Stimulated activated CD4-positive, alpha-beta T cell treated with anti-CD3 and anti-CD28 coated beads, Interleukin-2, amount 100 ng/mL, for 48 hours (primary cell): ENCODE measurements around the gene RNF213.
A peak's percentile ranks its signal among the peaks of the same experiment; 100 is the strongest.
"Not testable (repeated sequence)": the region's sequence is repeated elsewhere in the genome, so short reads cannot be mapped to it uniquely, and the experiment has no call there.

ENCODE experiments used
- DNase-seq, 2 donors: peaks; one replicate each; pipeline ENCODE4 v3.0.0-alpha.2; 2020

RNF213 gene

GRCh38 chr17:80396157-80397033 is 135.7 kb downstream of the RNF213 start:
- DNase-seq = no peak

DNA sequence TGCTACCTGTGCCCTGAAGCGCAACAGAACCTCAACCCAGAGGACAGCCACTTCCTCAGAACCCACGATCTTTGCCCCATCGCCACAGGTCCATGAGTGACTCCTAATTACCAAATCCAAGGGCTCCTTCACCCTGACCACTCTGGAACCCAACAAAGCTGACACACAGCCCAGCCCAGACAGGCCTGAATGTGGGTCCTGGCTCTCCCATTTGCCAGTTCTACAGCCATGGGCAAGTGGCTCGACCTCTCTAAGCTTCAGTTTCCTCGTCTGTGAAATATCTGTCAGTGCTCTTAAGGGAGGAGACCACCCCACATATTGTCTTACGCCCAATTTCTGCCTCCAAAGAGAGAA is 136.4 kb downstream of the RNF213 start:
- DNase-seq = no peak

DNA sequence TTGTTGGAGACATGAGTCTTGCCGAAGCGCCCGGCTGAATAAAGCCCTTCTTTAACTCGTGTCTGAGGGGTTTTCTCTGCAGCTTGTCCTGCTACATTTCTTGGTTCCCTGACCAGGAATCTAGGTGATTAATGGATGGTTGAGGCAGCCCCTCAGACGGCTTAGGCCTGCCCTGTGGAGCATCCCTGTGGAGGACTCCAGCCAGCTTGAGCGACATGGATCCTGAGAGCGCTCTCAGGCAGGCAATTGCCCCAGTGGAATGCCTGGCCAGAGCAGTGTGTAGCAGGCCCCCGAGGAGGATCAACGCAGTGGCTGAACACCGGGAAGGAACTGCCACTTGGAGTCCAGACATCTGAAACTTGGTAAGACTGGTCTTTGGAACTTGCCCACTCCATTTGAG is 137.0 kb downstream of the RNF213 start:
- DNase-seq = no peak

GRCh38 chr17:80401086-80401485 is 140.4 kb downstream of the RNF213 start:
- not testable (repeated sequence) for DNase-seq

GRCh38 chr17:80402102-80402501 is 141.4 kb downstream of the RNF213 start:
- DNase-seq = not testable (repeated sequence)

DNA sequence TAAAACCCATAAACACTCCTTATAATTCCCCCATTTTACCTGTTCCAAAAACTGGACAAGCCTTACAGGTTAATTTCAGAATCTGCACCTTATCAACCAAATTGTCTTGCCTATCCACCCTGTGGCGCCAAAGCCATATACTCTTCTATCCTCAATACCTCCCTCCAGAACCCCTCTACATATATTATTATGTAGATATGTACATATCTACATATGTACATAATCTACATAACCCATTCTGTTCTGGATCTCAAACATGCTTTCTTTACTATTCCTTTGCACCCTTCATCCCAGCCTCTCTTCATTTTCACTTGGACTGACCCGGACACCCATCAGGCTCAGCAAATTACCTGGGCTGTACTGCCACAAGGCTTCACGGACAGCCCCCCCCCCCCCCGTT is 142.3 kb downstream of the RNF213 start:
- no peak for DNase-seq

DNA sequence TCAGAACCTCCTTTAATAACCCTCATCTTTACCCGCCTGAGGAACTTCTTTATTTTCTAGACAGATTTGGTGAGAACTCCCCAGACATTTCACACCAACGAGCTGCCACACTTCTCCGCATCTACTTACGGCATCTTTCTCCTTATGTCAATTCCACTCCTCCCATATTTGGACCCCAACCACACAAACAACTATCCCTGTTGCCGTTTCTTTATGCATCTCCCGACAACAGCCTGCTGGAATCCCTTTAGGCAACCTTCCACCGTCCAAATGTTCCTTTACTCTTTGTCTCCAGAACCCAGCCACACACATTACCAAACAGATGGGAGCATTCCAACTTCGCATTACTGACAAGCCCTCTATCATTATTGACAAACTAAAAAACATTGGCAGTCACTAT is 145.5 kb downstream of the RNF213 start:
- no peak for DNase-seq

- DNase-seq = not testable (repeated sequence)
These were observed 147.3 kb downstream of the RNF213 start for GRCh38 chr17:80407917-80408316.

GRCh38 chr17:80408872-80409271 is 148.2 kb downstream of the RNF213 start:
- DNase-seq = no peak

GRCh38 chr17:80409626-80410025 is 149.0 kb downstream of the RNF213 start:
- DNase-seq = no peak

GRCh38 chr17:80410441-80411087 is 149.9 kb downstream of the RNF213 start:
- DNase-seq = not testable (repeated sequence)

DNA sequence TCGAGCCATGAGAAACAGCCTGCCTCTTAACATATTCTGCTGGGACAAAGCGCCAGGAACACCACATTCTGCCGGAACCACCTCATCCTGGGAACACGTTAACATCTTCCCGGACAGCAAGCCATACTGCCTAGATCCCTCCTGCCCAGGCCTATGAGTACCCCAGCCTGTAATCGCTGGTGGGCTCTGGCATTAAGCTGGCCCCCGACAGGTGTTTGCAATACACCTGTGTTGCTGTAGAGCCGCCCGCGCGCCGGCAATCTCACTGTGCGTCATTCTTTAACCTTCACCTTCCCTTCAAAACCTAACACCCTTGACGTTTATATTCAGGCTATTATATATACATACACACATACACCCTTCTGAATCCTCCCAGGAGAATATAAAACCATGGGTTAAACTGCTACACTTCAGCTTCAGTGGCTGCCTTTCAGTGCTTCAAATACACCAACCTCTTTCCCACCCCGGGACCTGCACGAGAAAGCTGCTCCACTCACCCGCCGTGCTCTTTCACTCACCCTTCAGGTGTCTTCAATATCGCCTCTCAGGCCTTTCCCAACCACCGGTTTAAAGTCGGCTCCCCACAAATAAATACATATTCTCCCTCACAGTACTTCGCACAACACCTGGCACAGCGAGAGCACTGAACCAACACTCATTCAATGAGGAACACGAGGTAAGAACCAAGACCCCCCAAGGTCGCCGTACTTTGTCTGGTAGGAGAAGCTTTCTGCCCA is 153.3 kb downstream of the RNF213 start:
- no peak for DNase-seq

DNA sequence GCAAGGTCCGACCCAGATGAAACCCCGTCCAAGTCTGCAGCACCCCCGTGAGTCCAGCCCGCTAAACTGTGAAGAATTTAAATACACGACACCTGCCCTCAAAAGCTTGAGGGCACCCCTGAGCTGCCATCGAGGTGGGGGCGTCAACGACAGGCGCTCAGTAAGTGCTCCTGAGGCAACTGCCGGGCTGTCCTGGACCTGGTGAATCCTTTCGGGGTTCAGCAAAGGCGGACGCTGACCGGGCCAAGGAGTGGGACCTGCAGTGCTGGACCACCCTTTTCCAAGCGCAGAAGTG is 153.8 kb downstream of the RNF213 start:
- DNase-seq = no peak

GRCh38 chr17:80414803-80415625 is 154.4 kb downstream of the RNF213 start, which contains the start of gene ENDOV:
Gene ENDOV (plus strand): TSS chr17:80415167. CDS start chr17:80415195, 28 bp downstream.
- DNase-seq = peak; percentile 88 to 89

- DNase-seq = no peak
These were observed 155.0 kb downstream of the RNF213 start for GRCh38 chr17:80415626-80416137.

DNA sequence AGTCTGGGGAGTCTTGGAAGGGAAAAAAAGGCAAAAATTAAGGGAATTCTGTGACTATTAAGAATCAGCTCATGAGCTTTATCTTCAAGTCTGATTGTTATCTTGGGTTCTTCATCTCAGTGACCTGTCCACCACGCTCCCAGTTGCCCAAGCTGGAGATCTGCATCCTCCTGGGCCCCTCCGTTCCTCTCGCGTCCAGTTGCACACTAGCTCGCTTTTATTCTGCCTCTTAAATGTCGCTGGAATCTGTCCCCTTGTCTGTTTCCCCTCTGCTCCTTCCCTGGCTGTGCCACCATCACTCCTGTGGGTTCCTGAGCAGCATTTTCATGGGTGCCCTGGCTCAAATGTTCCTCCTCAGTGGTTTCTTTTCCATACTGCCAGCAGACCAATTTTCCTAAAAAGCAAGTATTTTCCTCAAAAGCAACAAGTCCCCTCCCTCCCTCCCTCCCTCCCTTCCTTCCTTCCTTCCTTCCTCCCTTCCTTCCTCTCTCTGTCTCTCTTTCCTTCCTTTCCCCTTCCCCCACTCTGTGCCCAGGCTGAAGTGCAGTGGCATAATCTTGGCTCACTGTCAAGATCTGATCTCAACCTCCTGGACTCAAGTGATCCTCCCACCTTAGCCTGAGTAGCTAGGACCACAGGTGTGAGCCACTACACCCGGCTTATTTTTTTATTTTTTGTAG is 155.7 kb downstream of the RNF213 start:
- no peak for DNase-seq

DNA sequence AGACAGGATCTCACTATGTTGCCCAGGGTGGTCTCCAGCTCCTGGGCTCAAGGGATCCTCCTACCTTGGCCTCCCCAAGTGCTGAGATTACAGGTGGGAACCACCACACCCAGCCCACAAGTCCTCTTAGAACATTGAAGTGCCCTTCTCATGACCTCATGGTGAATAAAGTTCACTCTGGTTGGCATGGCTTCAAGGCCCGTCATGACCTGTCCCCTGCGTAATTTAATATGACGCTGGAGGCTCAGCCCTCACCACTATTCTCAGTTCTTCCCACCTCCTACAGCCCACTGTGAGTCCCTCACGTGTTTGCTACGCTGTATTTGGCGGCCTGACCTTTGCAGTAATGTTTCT is 156.3 kb downstream of the RNF213 start:
- no peak for DNase-seq

GRCh38 chr17:80418589-80418988 is 157.9 kb downstream of the RNF213 start:
- no peak for DNase-seq

DNA sequence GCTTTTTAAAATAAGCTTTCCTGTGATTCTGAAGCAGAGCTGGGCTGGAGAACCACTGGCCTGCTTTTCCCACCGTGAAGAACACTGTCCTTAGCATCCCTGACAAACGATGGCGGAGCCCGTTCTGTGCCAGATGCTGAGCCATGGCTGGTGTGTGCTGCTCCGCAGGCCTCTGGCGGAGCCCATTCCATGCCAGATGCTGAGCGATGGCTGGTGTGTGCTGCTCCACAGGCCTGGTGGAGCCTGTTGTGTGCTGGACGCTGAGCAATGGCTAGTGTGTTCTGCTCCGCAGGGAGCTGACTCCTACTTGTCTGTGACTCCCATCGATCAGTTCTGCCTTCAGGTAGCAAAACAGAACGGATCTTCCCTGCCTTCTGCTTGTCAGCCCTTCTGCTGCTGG is 158.6 kb downstream of the RNF213 start:
- DNase-seq = no peak

GRCh38 chr17:80421381-80422090 is 160.9 kb downstream of the RNF213 start:
- DNase-seq = no peak

GRCh38 chr17:80422276-80422675 is 161.6 kb downstream of the RNF213 start:
- DNase-seq = no peak

- no peak for DNase-seq
These were observed 162.3 kb downstream of the RNF213 start for GRCh38 chr17:80422981-80423380.
